Fibroblast of mammary gland (primary cell): ENCODE results near the gene CRTC1.
A peak's percentile ranks its signal among the peaks of the same experiment; 100 is the strongest.

Source experiments
- DNase-seq: peaks from one replicate; pipeline ENCODE4 v3.0.0-alpha.2; 2010; ENCODE audit warnings: low read depth
- H3K4me3 ChIP-seq: 2 replicates; pipeline ENCODE4 v1.5.1; 2011; ENCODE audit warnings: low read depth, mild to moderate bottlenecking, low read length, moderate library complexity; ENCODE audit not compliant: control insufficient read depth
- TF ChIP-seq, protein P1 (sequence below): conservative IDR thresholded peaks from 2 replicates; pipeline ENCODE4 v1.5.1; 2011; ENCODE audit warnings: low read depth, low read length, inconsistent platforms; ENCODE audit not compliant: control insufficient read depth, insufficient read depth

The CRTC1 gene

DNA sequence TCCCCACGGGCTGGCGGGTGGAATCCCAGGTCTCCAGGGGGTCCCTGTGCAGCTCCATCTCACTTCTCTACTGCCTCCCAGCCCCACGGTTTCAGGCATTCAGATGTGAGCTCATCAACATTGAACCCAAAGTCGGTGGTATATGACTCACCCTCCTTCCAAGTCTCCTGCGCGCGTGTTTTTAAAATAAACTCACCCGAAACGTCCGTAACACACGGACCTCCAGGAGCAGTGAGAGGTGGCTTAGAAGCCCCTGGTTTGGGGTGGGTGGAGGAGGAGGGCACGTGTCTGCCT lies 14.0 kb upstream of the CRTC1 start:
- no peak overlapping the region for H3K4me3 ChIP-seq
- TF ChIP-seq, protein P1, sequence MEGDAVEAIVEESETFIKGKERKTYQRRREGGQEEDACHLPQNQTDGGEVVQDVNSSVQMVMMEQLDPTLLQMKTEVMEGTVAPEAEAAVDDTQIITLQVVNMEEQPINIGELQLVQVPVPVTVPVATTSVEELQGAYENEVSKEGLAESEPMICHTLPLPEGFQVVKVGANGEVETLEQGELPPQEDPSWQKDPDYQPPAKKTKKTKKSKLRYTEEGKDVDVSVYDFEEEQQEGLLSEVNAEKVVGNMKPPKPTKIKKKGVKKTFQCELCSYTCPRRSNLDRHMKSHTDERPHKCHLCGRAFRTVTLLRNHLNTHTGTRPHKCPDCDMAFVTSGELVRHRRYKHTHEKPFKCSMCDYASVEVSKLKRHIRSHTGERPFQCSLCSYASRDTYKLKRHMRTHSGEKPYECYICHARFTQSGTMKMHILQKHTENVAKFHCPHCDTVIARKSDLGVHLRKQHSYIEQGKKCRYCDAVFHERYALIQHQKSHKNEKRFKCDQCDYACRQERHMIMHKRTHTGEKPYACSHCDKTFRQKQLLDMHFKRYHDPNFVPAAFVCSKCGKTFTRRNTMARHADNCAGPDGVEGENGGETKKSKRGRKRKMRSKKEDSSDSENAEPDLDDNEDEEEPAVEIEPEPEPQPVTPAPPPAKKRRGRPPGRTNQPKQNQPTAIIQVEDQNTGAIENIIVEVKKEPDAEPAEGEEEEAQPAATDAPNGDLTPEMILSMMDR: no peak
- DNase-seq: peak; percentile 34

DNA sequence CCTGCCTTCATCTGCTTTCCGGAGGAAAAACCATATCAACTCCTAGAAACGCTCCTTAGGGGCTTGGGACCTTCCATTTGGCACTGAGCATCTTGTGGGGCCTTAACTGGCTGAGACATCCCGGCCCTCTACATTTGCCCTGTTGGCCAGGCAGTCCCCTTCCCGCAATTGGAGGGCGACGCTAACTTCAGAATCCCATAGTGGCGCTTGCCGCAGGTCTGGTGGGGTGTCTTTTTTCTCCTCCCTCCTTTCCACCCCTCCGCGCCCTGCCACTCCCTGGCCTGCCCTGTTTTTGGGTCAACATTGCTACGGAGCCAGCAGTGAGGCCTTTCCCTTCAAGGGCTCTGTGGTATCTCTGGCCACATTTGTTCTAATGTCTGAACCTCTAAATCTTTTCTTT lies 13.6 kb upstream of the CRTC1 start:
- no peak overlapping the region for H3K4me3 ChIP-seq
- no peak for DNase-seq
- TF ChIP-seq, protein P1: no peak

DNA sequence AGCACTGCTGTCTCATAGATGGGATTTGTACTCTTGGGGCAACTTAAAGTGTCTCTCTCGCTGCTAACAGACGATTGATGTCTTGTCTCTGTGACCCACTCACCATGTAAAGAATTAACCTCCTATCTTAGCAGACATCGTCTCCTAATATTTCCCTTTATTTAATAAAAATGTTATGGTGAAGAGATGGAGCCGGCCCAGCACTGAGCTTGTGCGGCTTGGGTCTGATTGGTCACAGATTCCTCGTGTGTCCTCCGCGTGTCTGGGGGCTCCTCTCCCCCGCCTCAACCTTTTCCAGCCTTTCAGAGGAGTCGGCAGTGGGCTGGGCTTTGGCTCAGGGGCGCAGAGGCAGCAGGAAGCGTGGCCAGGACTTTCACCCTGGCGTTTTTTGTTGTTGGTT lies 13.2 kb upstream of the CRTC1 start:
- no peak overlapping the region for H3K4me3 ChIP-seq
- TF ChIP-seq, protein P1: no peak
- DNase-seq: no peak

DNA sequence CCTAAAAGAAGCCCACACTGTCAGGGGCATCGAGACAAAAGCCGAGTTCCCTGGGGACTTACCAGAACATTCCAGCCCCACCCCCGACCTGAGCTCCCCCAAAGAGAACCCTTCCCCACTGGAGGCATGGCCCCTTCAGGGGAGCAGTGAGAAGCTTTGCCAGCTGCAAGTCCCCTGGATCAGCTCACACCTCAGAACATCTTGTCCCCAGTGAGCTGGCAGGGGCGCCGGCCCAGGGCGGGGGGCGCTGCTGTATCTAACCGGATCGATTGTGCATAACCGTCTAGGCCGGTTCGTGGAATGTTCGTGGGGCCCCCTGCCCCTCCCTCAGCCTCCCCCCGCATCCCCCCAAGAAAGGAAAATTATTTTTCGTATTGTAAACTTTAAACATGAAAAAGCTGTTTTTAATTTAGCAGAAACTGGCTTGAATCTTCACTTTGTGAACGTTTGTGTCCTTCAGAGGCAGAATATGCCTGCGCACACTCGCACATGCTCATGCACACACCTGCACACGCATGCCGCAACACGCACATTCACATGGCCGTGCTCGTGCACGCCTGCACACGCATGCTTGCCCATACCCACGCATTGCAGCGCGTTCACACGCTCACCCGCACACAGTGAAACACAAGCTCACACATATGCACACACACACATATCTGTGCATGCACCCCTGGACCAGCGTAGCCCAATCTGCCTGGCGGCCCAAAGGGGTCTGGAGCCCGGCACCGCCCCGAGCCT lies 12.0 kb upstream of the CRTC1 start:
- no peak for DNase-seq
- no peak overlapping the region for H3K4me3 ChIP-seq
- TF ChIP-seq, protein P1: no peak

DNA sequence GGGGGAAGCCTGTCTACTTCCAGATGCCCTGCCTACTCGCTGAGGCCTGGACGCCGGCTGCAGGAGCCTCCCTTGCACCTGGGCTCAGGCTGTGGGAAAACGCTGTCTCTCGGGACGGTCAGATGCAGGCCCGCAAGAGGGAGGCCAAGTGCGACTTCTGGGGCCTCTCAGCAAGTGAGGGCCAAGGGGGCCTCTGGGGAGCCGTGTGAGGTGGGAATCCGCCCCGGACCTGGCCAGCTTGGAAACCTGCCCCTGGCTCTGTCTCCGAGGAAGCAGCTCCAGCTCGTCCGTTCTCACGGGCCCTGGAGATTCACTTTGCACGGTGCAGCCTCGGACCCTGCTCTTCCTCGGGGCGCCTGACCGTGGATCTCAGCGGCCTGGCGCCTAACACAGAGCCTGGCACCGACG lies 11.4 kb upstream of the CRTC1 start:
- TF ChIP-seq, protein P1: no peak
- no peak for DNase-seq
- H3K4me3 ChIP-seq: no peak overlapping the region

DNA sequence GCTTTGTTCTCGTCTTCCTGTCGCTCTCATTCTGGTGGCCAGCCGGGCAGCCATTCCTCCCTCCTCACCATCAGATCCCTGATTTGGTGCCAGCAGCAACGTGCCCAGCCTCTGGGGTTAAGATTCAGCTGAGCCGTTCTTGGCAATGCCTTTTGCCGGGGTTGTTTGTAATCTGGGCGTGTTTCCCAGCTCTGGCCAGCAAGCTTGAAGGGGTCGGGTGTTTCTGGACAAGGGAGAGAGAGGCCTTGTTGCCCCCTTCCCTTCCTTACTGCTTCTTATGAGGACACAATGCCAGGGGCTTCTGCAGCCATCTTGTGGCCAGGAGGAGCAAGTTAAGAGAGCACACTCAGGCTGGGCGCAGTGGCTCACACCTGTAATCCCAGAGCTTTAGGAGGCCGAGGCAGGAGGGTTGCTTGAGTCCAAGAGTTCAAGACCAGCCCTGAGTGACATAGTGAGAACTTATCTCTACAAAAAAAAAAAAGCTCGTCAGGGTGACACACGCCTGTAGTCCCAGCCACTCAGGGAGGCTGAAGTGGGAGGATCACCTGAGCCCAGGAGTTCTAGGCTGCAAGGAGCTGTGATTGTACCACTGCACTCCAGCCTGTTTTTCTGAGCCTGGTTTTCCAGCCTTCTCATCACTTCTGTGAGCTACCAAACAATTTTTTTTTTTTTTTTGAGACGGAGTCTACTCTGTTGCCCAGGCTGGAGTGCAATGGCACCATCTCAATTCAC lies 10.7 kb upstream of the CRTC1 start:
- TF ChIP-seq, protein P1: peak; percentile 37
- no peak overlapping the region for H3K4me3 ChIP-seq
- peak; percentile 51 for DNase-seq
